HG03565 (cell line): ENCODE measurements around the gene ST13.
"Not testable (repeated sequence)": the region's sequence is repeated elsewhere in the genome, so short reads cannot be mapped to it uniquely, and the experiment has no call there.

Experiments used
- ATAC-seq: cut with Tn5 transposase; IDR thresholded peaks from one replicate; pipeline ENCODE4 v1.9.1; 2021; ENCODE audit warnings: mild to moderate bottlenecking, moderate library complexity; ENCODE audit not compliant: unreplicated experiment

Gene ST13

GRCh38 chr22:40856513-40857308 lies at the start of gene ST13, which contains the start of gene XPNPEP3:
Gene ST13 (minus strand): TSS chr22:40856639. CDS start chr22:40856540, 99 bp downstream.
Gene XPNPEP3 (plus strand): TSS chr22:40857148. CDS start chr22:40857182, 34 bp downstream.
- ATAC-seq = peak; percentile 68

DNA sequence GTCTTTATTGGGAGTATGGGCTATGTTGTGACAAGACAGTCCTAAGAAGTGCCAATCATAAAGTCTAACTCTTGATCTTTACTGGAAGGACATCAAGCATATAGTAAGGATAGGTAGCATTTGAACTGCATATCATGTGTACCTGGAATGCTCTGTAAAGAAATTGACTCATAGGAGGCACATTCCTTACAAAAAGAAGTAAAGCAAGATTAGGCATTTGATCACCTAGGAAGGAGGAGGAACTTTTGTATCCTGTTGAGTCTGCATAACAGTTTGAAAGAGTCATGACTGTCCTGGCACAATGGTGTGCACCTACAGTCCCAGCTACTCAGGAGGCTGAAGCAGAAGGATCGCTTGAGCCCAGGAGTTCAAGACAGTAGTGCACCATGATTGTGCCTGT lies 47.7 kb upstream of the ST13 start:
- no peak for ATAC-seq

DNA sequence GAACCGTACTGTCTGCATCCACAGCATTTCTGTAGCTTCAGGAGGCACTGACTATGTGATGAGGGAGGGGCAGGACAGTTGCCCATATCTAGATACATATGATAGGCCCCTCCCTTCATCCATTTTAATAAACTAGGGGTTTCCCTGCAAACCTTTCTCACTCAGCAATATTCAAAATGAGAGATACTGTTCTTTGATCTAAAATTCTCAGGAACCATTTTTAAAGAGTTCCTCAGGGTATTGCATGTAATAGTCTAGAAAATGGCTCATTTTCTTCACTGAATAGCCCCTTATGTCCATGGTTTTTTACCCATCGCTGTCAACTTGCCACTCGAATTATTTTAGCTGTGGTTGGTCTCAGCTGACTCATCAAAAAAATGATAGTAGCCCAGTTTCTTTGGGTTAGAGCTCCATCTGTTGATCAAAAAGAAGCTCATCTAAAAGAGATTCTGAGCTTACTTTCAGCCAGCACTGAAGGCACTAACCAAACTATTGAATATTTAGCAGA lies 42.5 kb upstream of the ST13 start:
- ATAC-seq = no peak

- no peak for ATAC-seq
These were observed 38.0 kb upstream of the ST13 start for GRCh38 chr22:40894417-40894816.

DNA sequence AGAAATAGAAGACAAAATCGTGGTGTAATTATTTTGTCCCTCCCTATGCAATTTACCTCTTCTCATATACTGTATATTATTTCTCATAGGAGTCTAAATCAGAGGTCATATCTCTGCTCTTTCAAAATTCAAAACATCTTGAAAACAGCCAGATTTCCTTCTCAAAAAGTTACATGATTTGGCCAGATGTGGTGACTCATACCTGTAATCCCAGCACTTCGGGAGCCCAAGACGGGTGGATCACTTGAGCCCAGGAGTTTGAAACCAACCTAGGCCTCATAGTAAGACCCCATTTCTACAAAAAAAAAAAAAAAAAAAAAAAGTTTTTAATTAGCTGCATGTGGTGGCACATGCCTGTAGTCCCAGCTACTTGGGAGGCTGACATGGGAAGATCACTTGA lies 34.4 kb upstream of the ST13 start:
- no peak for ATAC-seq

DNA sequence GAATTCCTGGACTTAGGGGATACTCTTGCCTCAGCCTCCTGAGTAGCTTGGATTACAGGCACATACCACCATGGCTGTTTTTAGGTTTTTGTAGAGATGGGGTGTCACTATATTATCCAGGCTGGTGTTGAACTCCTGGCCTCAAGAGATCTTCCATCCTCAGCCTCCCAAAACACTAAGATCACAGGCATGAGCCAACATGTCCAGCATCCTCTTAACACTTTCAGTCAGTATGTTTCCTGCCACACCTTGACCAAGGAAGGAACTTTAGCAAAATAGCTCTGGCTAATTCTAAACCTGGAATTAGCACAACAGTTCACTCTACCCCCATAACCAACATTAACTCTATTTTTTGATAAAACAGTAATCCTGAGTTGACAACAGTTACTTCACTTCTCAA lies 32.7 kb upstream of the ST13 start:
- ATAC-seq = no peak

- no peak for ATAC-seq
These were observed 22.5 kb upstream of the ST13 start for GRCh38 chr22:40878922-40879321.

DNA sequence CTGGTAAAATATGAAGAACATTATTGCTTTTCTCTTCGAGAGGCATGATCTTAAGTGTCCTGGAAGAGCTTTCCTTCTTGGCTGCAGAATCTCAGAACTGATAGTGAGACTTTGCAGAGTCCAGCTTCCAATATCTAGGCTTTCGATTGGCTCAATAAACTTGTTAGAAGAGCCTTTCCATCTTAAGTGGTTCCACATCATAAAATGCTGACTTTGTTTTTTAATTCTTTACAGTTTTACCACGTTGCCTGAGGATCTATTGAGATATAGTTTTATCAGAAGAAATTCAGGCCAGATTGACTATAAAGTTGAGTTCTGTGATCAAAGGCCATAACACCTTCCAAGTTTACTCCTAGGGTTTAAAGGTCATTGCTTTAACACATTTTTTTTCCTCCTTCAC lies 21.0 kb upstream of the ST13 start:
- no peak for ATAC-seq

- ATAC-seq = no peak
These were observed 20.5 kb upstream of the ST13 start for GRCh38 chr22:40876907-40877306.

- ATAC-seq = no peak
These were observed 18.7 kb upstream of the ST13 start for GRCh38 chr22:40875111-40875510.

GRCh38 chr22:40874016-40874415 lies 17.6 kb upstream of the ST13 start:
- ATAC-seq = no peak

DNA sequence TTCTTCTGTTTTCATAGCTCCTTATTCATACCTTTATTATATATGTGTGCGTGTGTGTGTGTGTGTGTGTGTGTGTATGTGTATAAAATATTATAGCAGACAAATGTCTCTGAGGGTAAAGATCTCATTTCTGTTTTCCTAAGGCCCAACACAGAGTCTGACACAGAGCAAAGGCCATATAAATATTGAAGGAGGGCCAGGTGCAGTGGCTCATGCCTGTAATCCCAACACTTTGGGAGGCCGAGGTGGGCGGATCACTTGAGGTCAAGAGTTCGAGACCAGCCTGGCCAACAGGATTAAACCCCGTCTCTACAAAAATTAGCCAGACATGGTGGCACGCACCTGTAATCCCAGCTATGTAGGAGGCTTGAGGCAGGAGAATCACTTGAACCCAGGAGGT lies 11.9 kb upstream of the ST13 start:
- ATAC-seq = not testable (repeated sequence)

DNA sequence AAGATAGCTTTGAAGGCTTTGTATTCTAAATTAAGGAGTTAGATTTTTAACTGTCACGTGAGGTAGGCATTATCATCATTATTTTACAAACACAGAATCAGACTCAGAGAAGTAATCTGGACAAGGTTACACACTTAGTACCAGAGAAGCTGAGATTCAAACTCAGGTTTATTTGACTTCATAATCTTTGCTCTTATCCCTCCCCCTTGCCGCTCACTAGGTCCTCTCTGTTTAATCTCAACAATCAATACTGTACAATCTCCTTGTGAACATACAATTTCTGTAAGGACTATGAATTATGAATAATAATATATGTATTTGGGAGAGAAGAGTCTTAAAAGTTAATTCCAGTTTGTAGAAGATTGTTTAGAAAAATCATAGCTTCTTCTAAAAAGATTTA lies 10.7 kb upstream of the ST13 start:
- ATAC-seq = no peak

DNA sequence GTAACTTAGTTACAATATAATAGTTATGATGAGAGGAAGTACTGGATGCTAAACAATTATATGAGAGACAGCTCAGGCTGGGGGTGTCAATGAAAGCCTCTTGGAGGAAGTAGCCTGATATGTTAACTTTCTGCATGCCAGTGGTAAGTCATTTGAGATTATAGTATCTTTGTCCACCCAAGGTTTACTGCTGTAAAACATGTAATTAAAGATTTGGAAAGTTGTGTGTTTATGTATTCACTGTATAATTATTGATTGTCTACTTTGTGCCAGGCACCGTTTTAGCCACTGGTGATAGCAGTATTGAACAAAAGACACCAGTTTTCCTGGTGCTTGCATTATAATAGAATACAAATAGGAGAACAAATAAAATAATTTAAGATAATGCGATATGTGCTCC lies 6.1 kb upstream of the ST13 start:
- no peak for ATAC-seq

- ATAC-seq = no peak
These were observed 5.6 kb upstream of the ST13 start, which contains the start of gene DNAJB7 for GRCh38 chr22:40862013-40862412. Gene DNAJB7 (minus strand): TSS chr22:40862113. CDS start chr22:40861994, 119 bp downstream.

DNA sequence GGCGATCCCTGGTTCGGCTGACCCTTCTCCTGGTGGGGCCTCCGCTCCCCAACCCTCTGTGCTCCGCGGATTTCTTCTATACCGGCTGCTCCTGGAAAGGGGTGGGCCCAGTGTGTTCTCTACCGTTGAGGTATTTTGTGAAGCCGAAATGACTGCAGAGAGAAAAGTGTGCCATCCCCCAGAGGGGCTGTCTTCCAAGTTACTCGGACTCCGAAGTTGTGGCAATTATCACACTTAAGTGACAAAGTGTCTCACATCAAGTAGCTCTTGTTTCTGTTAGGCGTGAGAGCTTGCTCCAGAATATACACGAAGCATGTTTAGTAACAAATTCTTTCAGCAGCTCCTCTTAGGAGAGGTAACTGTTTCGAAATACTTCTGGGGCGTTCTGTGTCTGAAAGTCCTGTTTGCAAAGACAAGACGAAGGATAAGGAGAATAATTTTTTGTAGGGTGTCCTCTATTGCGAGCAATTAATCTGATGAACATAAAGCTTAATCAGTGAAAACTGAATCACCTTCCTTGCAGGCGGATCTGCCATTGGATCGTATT lies 943 bp upstream of the ST13 start:
- no peak for ATAC-seq

DNA sequence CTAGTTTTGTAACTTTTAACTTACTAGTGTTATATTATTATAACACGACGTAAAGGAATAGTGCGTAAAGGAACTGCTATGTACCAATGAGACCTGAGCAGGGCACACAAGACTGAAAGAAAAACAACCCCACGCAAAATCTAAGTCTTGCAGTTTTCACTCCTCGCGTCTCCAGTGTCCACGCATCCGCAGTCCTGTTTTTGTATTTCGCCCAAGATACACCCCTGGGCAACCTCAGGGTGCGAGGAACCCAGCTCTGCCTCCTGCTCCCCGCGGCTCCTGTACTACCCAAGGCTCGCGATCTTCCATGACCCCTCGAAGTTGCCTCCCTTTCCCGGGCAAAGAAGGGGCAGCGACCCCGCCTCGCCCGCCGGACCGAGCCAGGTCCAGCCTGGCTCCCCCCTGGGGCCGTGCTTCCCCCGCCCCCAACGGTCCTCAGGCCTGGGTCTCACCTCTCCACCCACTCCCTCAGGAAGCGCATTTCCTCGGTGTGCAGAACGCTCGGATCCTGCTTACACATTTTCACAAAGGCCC lies 393 bp downstream of the ST13 start:
- ATAC-seq = no peak

DNA sequence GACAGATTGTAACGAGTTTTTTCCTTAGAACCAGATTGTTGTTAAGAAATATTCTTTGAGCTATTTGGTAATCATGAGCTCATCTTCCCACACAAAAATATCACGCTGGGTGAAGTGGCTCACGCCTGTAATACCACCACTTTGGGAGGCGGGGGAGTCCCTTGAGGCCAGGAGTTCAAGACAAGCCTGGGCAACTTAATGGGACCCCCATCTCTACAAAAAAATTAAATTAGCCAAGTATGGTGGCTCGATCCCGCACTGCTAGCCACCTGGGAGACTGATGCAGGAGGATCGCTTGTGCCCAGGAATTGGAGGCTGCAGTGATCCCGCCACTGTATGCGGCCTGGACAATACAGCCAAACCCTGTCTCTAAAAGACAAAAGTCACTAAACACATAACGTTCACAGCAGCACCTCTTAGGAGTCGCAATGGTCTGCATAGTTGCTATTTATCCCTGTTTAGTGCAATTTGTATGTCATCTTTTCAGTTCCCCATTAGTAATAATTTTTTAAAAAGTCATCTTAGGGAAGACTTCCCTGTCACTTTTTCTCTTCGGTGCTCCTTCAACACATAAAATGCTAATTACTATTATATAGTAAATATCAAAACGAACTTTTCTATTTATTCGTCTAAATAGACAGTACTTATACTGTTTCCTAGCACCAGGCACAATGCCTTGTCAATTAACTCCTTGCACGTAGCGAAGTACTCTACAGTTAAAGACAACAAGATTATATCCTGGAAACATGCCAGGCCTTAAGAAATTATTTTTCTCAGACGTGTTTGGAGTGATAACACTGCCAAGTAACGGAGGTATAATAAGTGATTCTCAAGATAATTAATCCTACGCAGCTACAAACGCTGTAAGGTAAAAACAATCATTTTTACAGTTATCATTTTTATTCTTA lies 1.1 kb downstream of the ST13 start:
- no peak for ATAC-seq

GRCh38 chr22:40853961-40854360 lies 2.5 kb downstream of the ST13 start:
- ATAC-seq = no peak

DNA sequence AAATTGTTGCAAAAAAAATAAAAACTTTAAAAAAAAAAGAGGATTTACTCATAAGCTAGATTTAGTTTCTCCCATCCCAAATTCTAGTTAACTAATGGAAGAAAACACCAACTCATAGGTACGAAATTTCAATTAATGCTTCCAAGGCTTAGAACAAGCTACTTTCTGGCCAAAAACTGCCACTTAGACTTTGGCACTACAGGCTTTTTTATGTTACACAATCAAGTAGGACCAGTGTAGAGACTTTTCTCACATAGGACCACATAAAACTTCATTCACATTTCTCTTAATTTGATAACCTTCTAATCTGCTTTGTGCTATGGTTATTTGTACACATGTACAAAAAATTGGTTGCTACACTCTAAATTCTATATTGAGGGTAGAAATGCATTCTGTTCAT lies 3.1 kb downstream of the ST13 start:
- ATAC-seq = no peak

DNA sequence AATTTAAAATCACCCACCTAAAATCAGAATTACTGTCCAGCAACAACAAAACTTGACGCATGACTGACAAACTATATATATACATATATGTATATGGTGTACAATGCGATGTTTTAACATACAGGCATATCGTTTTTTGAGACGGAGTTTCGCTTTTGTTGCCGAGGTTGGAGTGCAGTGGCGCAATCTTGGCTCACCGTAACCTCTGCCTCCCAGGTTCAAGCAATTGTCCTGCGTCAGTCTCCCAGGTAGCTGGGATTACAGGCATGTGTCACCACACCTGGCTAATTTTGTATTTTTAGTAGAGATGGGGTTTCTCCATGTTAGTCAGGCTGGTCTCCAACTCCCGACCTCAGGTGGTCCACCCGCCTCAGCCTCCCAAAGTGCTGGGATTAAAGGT lies 10.6 kb downstream of the ST13 start:
- ATAC-seq = not testable (repeated sequence)
